CD4-positive, alpha-beta T cell treated with Interleukin-2 at 100 ng/mL for 4 hours (primary cell): ENCODE data around the gene ANO2.

Experiments used
- DNase-seq: peaks from one replicate; pipeline ENCODE4 v3.0.0-alpha.2; 2020; ENCODE audit warnings: low spot score

The ANO2 gene

DNA sequence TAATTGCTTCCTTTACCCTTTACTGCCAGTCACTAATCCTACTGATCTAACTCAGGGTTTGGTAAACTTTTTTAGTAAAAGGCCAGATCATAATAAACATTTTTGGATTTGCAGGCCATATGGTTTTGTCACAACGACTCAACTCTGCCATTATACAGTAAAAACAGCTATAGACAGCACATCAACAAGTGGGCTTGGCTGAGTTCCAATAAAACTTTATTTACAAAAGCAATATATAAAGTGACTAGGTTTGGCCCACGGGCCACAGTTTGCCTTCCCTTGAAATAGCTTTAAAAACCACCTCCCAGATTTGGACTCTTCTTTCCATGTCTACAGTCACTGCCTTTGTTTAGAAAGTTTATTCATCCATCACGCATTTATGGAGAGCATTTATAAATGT, 366.3 kb downstream of the ANO2 start:
- no peak for DNase-seq

DNA sequence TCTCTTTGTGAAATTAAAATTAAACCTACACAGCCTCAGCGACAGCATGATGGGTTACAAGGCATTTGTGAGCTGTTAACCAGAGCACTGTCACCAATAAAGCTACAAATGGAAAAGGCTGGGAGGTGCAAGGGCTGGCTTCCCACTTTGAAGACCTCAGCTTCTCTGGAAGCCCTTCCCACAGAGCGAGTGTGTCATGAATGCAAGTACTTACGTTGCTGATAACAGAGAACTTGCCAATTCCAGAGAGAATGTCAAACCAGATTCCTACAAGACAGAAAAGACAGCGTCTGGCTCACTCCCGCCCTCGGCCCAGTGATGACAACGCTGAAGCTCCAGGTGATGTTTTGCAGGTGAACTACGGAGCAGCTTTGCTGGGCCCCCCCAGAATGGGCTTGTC, 367.3 kb downstream of the ANO2 start:
- DNase-seq = no peak

DNA sequence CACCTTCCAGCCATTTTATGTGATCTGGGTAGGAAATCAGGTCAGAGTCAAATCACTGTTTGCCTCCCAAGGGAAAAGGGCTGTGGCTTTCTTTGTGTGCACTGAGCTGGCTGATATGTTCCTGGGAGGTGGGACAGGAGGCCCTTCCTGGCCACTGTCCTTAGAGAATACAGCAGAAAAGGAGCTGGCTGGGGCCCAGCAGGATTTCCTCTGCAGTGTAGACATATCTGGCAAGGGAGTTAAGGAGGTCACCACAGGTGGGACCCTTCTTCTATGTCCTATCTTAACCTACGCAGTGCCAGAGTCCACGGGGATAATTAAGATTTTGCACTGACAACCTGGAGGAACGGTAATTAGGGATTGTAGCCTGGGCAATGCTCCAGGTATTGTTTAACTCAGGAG, 367.8 kb downstream of the ANO2 start:
- DNase-seq = no peak

DNA sequence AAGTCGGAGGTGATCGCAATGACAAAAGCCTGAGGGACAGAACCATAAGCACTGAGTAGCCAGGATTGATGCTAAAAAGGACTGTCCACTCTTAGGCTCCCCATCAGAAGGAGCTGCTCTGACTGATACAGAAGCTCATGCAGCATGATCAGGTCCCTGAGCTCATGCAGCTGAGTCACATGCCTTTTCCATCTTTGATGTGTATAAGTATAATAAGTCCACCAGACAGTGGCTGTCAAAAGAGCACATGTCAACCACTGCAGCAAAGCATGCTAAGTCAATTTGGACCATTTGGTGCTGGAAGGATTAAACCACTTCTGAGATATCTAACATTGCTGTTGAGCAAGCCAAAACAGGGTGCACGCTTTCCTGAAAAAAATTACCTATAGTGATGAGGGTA, 369.1 kb downstream of the ANO2 start:
- DNase-seq = no peak

DNA sequence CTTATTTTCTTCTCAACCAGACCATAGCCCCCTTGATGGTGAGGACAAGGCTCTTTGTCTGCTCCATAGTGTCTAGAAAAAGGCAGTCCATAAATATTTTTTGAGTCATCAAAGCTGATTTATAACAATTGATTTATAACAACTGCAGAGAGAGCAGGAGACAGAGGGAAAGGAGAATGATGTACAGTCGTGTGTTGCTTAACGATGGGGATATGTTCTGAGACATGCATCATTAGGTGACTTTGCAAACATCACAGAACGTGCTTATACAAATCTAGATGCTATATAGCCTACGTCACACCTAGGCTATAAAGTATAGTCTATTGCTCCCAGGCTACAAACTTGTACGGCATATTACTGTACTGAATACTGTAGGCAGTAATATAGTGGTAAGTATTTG, 369.8 kb downstream of the ANO2 start:
- no peak for DNase-seq

DNA sequence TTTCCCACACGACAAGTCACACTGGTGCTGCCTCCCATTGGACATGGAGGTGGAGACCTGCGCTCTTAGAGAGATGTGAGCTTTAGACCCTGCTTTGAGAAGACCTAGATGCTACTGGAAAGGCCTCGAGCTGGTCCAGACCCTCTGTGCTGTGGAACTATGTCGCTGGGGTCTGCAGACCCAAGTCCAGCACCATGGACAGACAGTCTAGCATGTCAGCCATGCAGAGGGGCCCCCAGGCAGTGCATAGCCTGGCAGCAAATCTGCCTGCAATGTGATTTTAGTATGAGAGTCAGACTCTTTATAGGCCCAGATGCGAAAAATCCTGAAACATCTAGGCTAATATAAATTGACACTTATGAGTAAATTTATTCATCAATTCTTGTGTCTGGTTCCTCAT, 371.7 kb downstream of the ANO2 start:
- DNase-seq = no peak

DNA sequence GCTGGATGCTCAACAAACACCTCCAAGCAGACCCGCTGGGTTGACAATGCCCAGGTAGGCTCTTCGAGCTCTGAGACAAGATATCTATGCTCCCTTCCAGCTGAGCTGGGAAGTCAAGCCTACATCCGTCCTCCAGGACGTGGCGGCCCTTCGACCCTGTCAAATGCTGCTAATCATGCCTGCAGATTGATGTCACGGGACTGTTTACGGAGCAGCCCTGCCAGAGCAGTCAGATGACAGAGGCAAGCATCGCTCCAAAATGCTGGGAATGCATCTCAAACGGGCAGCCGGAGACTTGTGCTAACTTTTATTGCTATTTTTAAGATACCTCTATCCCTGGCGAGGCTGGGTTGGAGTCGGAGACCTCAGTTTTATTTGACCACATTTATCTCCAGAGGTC, 373.9 kb downstream of the ANO2 start:
- DNase-seq = no peak

DNA sequence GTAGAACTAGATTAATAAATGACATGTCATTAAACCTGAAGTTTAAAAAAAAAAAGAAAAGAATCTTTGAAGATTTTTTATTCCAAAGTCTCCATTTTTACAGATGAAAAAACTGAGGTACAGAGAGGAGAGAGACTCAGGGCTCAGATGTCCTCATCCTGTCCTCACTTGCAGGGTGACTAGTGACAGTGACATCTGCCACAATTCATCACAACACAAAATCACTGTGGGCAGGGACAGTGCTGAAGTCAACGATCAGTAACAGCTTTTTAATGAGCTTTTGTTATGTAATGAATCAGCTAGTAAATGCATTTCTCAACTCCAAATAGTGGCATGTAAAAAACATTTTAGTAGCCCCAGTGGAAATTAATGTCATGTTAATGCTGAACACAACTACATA, 374.6 kb downstream of the ANO2 start:
- DNase-seq = no peak

DNA sequence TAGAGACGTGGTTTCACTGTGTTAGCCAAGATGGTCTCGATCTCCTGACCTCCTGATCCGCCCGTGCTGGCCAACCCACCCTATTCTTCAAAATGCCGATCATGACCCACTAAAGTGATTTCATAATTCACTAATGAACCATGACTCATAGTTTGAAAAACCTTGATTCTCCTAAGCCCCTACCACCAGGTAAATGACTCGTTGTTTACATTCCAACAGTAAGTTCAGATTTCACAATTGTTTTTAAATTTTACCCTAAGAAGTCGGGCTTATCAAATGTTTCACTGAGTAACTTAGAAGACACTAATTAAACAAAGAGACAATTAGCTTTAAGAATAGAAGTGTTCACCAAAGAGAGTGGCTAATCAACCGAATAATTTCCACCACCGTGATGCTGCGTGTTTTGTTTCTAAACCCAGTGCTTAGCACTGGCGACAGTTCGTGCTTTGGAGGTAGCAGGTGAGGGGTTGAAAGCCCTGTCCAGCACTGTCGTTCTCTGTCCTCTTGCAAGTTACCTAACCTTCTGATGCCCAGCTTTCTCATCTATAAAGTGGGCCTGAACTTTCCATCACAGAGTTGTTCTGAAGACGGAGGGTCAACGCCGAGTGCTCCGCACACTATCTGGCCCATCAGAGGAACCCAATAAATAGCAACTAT, 376.6 kb downstream of the ANO2 start:
- no peak for DNase-seq

DNA sequence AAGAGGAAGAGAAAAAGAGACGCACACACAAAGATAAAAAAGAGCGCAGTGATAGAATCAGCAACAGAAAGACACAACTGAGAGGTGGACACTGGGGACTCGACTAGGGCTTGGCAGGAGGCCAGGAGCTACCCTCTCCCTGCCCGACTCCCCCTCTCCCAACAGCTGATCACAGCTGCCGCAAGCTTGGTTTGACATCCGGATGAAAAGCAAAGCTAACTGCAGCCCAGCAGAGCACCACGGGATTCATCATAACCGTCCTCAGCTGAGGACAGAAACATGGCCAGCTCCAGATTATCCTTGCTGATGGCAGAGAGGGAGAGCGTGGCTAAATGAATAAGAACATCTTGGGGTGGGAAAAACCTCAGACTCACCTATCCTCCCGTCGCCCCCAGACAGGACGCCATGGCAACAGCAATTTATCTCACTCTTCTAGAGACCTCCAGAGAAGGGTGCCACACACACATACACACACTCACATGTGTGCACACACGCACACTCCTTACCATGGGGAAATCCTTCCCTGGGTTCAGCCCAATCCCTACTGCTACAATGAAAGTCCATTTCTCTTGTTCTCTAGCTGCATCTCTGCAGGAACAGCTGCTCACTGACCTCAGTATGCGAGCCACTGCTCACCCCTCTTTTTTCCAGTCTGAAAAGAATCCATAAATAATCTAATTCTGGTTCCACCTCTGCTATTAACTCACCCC, 377.9 kb downstream of the ANO2 start:
- DNase-seq = no peak

DNA sequence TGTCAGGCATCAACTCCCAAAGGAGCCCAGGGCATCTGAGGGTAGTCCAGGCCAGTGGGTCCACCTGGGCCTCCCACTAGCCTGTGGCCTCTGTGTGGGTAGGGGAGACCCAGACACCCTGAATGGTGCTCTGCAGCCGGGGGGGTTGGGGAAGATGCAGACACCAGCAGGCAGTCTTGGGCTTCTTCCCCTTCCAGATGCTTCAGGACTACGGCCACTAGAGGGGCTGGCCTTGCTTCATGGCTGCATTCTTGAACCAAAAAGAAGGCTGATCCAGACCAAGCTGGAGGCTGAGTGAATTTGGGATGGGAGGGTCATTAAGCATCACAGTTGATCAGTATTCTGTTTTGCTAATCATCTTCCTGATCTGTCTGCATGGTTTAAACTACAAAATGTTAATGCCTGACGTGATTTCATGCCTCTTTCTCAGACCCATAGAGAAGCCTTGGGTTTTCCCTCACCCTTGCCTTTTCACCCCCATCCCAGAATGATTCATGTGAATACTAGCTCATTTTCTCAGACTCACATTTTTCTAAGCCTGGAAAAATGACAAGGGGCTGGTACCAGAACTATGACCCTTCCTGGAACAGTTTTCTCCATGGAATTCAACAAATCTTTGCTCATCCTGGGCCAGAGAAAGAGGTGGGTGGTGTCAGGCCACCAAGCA, 379.0 kb downstream of the ANO2 start:
- no peak for DNase-seq

DNA sequence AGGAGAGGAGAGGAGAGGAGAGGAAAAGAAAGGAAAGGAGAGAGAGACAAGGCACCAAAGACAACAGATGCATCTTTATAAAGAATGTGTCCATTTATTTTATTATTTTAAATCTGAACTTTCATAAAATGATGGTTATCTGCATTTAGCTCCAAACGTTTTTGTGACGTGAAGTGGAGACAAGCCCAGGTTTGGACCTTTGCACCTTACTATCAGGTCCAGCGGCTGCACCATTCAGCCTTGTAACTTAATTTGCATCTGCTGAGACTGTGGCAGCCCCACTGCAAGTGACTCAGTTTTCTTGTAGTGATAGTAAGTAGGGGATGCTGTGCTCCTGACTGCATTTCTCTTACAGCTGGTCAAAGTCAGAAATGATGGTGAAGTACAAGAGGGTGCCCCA, 382.5 kb downstream of the ANO2 start:
- no peak for DNase-seq

DNA sequence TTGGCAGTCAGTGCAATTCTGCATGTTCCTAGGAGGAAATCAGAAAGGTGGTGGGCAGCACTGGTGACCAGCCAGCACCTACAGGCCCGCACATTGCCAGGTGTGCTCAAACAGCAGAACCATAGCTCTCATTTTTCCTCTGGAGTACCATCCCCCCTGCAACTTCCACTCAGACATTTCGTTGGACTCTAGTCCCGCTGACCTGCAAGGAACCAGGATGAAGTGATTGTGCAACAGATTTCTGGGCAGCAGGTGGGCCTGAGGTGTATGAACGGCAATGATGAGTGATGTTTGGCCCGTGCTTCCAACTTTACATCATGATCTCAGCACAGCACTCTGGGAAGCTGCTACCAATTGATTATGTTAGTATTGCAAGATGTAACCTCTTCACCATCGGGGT, 383.2 kb downstream of the ANO2 start:
- no peak for DNase-seq

DNA sequence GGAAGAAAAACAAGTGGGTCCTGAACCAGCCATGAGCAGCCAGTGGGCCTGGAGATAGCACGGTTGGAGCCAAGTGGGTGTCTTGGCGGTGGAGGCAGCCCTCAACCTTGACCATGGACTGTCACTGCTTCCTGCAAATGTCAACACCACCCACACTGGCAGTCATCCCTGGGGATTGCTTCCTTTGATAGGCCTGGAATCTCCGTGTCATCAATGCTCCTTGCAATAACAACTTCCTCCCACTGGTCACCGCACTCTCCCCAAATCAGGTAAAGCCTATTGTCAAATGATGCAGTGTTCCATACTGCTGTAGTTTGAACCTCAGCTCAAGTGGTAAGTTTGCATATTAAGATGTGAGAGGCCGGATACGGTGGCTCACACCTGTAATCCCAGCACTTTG, 384.0 kb downstream of the ANO2 start:
- DNase-seq = no peak

DNA sequence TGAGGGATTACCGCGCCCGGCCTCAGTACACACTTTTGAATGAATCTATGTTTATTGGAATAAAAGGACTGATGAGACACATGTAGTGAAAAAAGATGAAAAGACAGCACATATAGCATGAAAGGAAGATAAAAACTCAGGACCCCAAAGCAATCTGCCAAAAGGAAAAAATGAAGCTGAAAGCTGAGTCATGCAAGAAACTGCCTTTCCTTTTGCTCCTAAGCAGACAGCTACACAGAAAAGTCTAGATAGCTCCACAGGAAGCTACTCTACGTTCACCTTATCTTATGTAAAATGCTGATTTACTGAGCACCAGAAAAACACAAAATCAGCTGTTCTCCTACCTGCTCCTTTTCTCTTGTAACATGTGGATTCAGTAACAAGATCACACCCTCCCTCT, 384.8 kb downstream of the ANO2 start:
- DNase-seq = no peak

DNA sequence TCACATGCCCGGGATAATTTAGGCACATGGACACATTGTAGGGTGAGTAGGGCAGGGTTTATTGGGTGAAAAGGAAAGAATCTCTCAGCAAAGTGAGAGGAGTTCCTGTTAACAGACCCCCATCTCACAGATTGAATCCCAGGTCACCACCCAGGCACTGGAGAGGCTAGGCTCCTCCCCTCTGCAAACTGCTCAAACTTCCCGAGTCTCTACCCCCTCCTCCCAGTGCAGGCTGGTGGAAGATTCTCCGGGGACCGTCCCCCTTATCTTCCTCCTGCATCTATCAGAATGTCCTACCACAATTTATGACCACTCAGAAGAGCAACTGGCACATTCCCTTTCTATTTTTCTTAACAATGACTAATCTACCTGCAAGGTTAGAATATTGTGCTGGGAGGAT, 387.2 kb downstream of the ANO2 start:
- DNase-seq = no peak

DNA sequence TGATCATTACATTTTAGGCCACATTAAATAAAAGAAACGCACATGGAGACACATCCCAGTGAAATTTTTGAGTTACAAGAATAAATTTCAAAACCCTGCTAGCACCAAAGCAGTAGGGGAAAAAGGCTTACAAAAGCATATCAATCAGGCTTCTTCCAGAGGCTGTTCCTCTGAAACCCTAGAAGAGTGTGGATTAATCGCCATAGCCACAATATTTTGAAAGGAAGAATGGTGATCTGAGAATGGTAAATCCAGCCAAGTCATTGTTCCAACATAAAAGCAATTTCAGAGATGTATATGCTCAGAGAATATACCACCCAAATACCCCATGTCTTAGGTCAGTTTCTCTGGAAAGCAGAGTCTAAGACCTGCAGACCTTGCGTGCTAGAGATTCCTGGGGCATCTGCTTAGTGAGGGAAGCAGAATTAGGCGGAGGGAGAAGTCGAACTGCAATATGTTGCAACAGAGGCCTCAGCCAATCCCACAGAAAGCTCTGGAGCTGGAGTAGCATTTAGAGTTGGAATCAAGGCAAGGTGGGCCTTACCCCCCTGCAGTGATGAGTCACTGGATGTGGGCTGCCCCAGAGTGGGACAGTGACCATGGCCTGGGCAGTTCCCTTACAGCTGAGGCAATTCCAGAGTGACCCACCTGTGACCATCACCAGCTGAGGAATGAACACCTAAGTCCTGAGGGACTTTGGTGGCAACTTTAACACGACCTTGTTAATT, 387.9 kb downstream of the ANO2 start:
- DNase-seq = no peak

DNA sequence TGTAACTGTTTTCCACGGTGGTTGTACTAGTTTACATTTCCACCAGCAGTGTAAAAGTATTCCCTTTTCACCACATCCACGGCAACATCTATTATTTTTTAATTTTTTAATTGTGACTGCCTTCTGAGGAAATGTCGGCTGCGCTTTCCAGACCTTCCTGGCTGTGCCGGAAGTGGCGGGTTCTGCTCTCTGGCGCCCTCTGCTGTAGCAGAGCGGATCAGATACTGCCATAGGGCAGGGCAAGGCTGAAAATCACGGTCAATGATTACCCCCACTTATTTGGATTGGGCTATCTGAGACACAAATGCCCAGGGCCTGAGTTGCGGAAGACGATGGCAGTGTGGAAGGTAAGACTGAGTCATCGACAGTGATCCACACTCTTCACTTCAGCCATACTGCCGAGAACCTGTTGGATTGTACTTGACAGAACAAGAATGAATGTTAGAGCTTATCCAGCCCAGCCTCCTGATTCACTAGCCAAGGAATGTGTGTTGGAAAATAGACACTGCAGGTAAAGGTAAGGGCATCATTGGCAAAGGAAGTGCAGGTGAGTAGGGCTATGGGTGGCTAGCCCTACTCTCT, 388.9 kb downstream of the ANO2 start:
- no peak for DNase-seq

DNA sequence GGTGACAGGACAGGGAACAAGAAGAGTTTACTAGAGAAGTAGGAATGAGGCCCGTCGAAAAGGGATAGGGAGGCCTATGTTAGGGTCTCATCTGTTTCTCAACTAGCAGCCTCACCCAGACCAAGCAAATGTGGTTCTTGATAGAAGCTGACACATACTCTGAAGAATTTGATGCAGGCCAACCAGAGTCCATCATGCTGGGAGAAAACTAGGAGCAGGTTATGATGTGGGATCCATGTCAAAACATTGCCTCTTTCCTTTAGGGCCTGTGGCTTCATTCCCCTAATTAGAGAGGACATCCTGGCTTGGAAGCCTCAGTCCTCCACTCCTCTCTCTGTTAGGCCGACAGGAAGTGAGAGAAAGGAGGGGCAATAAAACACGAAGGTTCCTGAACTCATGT, 390.3 kb downstream of the ANO2 start:
- DNase-seq = no peak

DNA sequence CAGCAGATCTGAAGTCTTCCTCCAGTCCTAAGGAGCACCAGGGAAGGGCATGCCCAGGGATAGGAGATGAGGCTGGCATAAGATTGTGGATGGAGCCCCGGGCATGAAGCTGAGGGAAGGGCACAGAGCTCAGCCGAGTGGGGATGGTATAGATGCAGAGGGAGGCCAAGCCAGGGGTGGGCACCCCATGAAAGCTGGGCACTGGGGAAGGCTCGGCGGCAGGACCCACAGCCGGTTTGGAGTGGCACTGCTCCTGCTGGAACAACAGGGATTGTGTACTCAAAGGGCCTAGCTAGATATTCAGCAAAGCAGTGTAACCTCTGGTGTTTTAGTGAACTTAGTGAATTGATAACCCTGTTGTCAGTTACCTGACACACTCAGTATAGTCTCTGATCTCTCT, 396.0 kb downstream of the ANO2 start:
- DNase-seq = no peak

DNA sequence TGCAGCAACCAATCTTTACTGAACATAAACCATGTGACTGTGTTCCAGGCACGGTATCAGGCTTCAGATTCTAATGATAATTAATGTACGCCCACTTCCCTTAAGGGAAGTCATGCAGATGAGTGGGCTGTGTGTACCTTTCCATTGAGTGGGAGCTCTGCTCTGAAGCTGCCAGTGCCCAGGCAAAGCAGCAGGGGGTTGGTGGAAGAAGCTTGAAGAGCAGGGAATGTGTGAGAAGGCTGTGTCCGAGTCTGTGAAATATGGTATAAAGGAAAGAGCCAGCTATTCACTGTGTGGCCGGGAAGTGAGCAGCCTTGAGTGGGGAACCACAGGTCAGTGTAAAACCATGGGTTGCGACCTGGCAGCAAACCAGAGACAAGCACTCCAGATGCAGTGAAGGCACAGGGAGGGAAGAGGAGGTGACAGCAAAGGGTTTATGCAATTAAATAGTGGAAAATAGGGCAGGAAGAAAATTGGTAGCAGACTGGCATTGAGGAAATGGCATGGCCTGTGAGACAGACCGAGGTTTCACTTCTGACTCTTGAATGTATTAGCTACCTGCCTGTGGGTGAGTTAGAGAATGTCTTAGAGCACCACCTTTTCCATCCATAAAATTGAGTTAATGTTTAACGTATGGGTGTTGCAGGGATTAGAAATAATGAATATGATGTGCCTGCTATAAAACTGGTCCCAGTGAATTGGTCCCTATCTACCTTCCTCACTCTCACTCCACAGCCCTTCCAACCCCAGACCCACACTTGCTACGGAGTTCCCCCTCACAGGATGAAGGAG, 396.7 kb downstream of the ANO2 start:
- DNase-seq = no peak

DNA sequence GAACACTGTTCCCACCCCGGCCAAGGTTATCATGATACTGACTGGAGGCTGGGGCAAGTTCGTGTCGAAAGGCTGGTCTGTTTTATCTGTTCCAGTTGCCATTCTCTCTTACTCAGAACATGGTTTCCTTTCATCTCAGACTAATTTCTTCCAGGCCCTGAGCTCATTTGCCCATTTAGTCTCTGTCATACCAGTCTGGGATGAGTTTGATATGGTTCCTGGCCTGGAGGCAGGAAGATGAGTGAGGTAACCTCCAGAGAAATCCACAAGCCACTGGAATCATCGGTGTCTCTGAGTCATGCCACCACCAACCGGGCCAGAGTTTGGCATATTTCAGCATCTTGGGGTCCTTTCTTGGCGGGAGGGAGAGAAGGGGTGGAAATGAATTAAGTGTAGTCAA, 398.4 kb downstream of the ANO2 start:
- no peak for DNase-seq
